ENCODE data around the gene ALAS1. TPM values are rescaled to one million over a fixed set of nuclear protein-coding genes. Genes with fewer than 3 reads are reported as not detected.

The ALAS1 gene
- total RNA-seq, 1 donor from 2014 or later: 56.3 TPM

GRCh38 chr3:52232279-52233107 is 34.5 kb downstream of the ALAS1 start:
- H3K36me3 ChIP-seq (ENCODE audit: insufficient read depth, low read length): peaks cover 13% of the 10 kb centered on the region
- H3K27me3 ChIP-seq (ENCODE audit: insufficient read depth, low read length): no peaks in the 10 kb centered on the region
- H3K9me3 ChIP-seq (ENCODE audit: insufficient read depth, low read depth, low read length): no peaks in the 10 kb centered on the region
- TF ChIP-seq EZH2 (IDR thresholded peaks at IDR 0.05; ENCODE audit: insufficient read depth, low read length) (no peak), CTCF (IDR thresholded peaks at IDR 0.05; ENCODE audit: insufficient read depth, low read depth, low read length) (no peak)
- H4K20me1 ChIP-seq (ENCODE audit: insufficient read depth, low read length): peaks cover 78% of the 10 kb centered on the region
- Mint-ChIP-seq H3K36me3 (ENCODE audit: low read depth, unreplicated experiment) (peaks cover 12% of the 10 kb centered on the region), H3K4me3 (ENCODE audit: unreplicated experiment) (no peak overlapping the region), H3K27me3 (ENCODE audit: low read depth, unreplicated experiment) (no peaks in the 10 kb centered on the region), H3K9me3 (ENCODE audit: unreplicated experiment) (no peaks in the 10 kb centered on the region), H3K27ac (ENCODE audit: unreplicated experiment) (no peak overlapping the region), H3K4me1 (ENCODE audit: low read depth, unreplicated experiment) (peaks cover 13% of the 10 kb centered on the region)
- H3K27ac ChIP-seq (ENCODE audit: low read depth, low read length): no peak overlapping the region
- DNase-seq (ENCODE audit: low read depth): no peak
- peaks cover 12% of the 10 kb centered on the region for H3K4me1 ChIP-seq (ENCODE audit: insufficient read depth, low read length)
- no peak overlapping the region for H3K9ac ChIP-seq (ENCODE audit: low read length)
- no peak overlapping the region for H2AFZ ChIP-seq (ENCODE audit: low read depth, low read length)
- H3K79me2 ChIP-seq (ENCODE audit: insufficient read depth, low read length): peaks cover 50% of the 10 kb centered on the region
- H3K4me2 ChIP-seq (ENCODE audit: low read length): no peak overlapping the region
- H3K4me3 ChIP-seq (ENCODE audit: insufficient read depth, low read depth, low read length): no peak overlapping the region
- no peak for FAIRE-seq

GRCh38 chr3:52233108-52233591 is 35.2 kb downstream of the ALAS1 start:
- H3K36me3 Mint-ChIP-seq (ENCODE audit: low read depth, unreplicated experiment): peaks cover 12% of the 10 kb centered on the region
- no peak overlapping the region for H3K4me3 Mint-ChIP-seq (ENCODE audit: unreplicated experiment)
- no peaks in the 10 kb centered on the region for H3K27me3 Mint-ChIP-seq (ENCODE audit: low read depth, unreplicated experiment)
- Histone ChIP-seq H3K4me1 (ENCODE audit: insufficient read depth, low read length) (peaks cover 19% of the 10 kb centered on the region), H3K4me3 (ENCODE audit: insufficient read depth, low read depth, low read length) (no peak overlapping the region), H3K9ac (ENCODE audit: low read length) (no peak overlapping the region), H2AFZ (ENCODE audit: low read depth, low read length) (no peak overlapping the region), H4K20me1 (ENCODE audit: insufficient read depth, low read length) (peaks cover 76% of the 10 kb centered on the region), H3K4me2 (ENCODE audit: low read length) (no peak overlapping the region), H3K36me3 (ENCODE audit: insufficient read depth, low read length) (peaks cover 13% of the 10 kb centered on the region), H3K79me2 (ENCODE audit: insufficient read depth, low read length) (peaks cover 55% of the 10 kb centered on the region), H3K9me3 (ENCODE audit: insufficient read depth, low read depth, low read length) (no peaks in the 10 kb centered on the region), H3K27me3 (ENCODE audit: insufficient read depth, low read length) (no peaks in the 10 kb centered on the region), H3K27ac (ENCODE audit: low read depth, low read length) (no peak overlapping the region)
- no peak for DNase-seq (ENCODE audit: low read depth)
- FAIRE-seq: no peak
- H3K4me1 Mint-ChIP-seq (ENCODE audit: low read depth, unreplicated experiment): peaks cover 13% of the 10 kb centered on the region
- peak overlapping the region; percentile 62 for H3K27ac Mint-ChIP-seq (ENCODE audit: unreplicated experiment)
- H3K9me3 Mint-ChIP-seq (ENCODE audit: unreplicated experiment): no peaks in the 10 kb centered on the region
- no peak for TF ChIP-seq CTCF (IDR thresholded peaks at IDR 0.05; ENCODE audit: insufficient read depth, low read depth, low read length)
- TF ChIP-seq EZH2 (IDR thresholded peaks at IDR 0.05; ENCODE audit: insufficient read depth, low read length): no peak

- Histone ChIP-seq H3K79me2 (ENCODE audit: insufficient read depth, low read length) (peaks cover 63% of the 10 kb centered on the region), H4K20me1 (ENCODE audit: insufficient read depth, low read length) (peaks cover 77% of the 10 kb centered on the region), H3K4me2 (ENCODE audit: low read length) (no peak overlapping the region), H3K27me3 (ENCODE audit: insufficient read depth, low read length) (no peaks in the 10 kb centered on the region), H2AFZ (ENCODE audit: low read depth, low read length) (no peak overlapping the region), H3K27ac (ENCODE audit: low read depth, low read length) (no peak overlapping the region), H3K4me1 (ENCODE audit: insufficient read depth, low read length) (peaks cover 23% of the 10 kb centered on the region), H3K9ac (ENCODE audit: low read length) (no peak overlapping the region), H3K9me3 (ENCODE audit: insufficient read depth, low read depth, low read length) (no peaks in the 10 kb centered on the region), H3K36me3 (ENCODE audit: insufficient read depth, low read length) (peaks cover 11% of the 10 kb centered on the region), H3K4me3 (ENCODE audit: insufficient read depth, low read depth, low read length) (no peak overlapping the region)
- TF ChIP-seq EZH2 (IDR thresholded peaks at IDR 0.05; ENCODE audit: insufficient read depth, low read length): no peak
- TF ChIP-seq CTCF (IDR thresholded peaks at IDR 0.05; ENCODE audit: insufficient read depth, low read depth, low read length): no peak
- Mint-ChIP-seq H3K36me3 (ENCODE audit: low read depth, unreplicated experiment) (peaks cover 12% of the 10 kb centered on the region), H3K4me1 (ENCODE audit: low read depth, unreplicated experiment) (peaks cover 13% of the 10 kb centered on the region), H3K27me3 (ENCODE audit: low read depth, unreplicated experiment) (no peaks in the 10 kb centered on the region), H3K9me3 (ENCODE audit: unreplicated experiment) (no peaks in the 10 kb centered on the region), H3K27ac (ENCODE audit: unreplicated experiment) (no peak overlapping the region), H3K4me3 (ENCODE audit: unreplicated experiment) (no peak overlapping the region)
- FAIRE-seq (no peak), DNase-seq (ENCODE audit: low read depth) (no peak)
Observed at GRCh38 chr3:52233968-52234367, 36.0 kb downstream of the ALAS1 start.
